ENCODE results near the gene DNER.

- TF ChIP-seq NFYB (CRISPR knock-in tag; conservative IDR thresholded peaks at IDR 0.05; ENCODE audit: low read depth) (no peak), SP1 (CRISPR knock-in tag; conservative IDR thresholded peaks at IDR 0.05) (no peak), TEAD1 (CRISPR knock-in tag; IDR thresholded peaks at IDR 0.05) (no peak), GTF2I (CRISPR knock-in tag; conservative IDR thresholded peaks at IDR 0.05) (no peak), ZNF281 (CRISPR knock-in tag; IDR thresholded peaks at IDR 0.05) (no peak), MYBL2 (CRISPR knock-in tag; IDR thresholded peaks at IDR 0.05) (no peak), CTCF (IDR thresholded peaks at IDR 0.05) (no peak), ATF3 (CRISPR knock-in tag; conservative IDR thresholded peaks at IDR 0.05) (no peak)
Measured at GRCh38 chr2:229665158-229665557, 49.2 kb downstream of the DNER start.

Data from WTC11 (cell line).